ENCODE measurements around the gene ATG4D.

DNA sequence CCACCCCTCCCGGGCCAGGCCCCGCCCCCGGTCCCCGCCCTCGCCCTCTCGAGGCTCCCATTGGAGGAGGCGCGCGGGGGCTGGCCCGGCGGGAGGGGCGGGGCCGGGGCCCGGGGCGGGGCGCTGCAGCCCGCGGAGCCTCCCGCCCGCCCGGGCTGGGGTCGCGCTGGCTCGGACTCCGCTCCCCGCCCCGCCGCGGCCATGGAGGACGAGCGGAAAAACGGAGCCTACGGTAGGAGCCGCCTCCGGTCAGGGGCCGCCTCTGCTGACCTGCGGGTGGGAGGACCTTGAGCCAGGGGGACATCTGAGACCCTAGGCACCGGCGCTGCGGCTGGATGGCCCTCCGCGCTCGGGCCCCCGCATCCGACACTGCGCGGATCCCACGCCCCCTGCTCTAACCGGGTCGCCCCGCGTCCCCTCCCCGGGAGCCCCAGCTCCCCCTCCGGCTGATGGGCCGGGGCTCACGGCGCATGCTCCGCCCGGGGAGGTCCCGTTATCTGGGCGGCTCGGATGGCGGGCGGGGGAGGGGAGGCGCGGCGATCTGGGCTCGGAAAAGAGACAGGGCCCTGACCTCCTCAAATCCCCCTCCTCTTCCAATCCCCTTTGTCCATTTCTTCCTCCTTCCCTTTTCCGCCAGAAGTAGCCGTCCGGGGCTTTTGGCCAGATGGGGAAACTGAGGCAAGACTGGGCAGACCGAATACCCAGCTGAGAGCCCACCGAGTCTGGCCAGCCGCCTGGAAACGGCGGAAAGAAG, 58.8 kb downstream of the ATG4D start:
- TF ChIP-seq, protein P1, sequence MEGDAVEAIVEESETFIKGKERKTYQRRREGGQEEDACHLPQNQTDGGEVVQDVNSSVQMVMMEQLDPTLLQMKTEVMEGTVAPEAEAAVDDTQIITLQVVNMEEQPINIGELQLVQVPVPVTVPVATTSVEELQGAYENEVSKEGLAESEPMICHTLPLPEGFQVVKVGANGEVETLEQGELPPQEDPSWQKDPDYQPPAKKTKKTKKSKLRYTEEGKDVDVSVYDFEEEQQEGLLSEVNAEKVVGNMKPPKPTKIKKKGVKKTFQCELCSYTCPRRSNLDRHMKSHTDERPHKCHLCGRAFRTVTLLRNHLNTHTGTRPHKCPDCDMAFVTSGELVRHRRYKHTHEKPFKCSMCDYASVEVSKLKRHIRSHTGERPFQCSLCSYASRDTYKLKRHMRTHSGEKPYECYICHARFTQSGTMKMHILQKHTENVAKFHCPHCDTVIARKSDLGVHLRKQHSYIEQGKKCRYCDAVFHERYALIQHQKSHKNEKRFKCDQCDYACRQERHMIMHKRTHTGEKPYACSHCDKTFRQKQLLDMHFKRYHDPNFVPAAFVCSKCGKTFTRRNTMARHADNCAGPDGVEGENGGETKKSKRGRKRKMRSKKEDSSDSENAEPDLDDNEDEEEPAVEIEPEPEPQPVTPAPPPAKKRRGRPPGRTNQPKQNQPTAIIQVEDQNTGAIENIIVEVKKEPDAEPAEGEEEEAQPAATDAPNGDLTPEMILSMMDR (IDR thresholded peaks at IDR 0.05; ENCODE audit: borderline replicate concordance, extremely low read depth, low read length, poor library complexity, severe bottlenecking): no peak
- no peak for TF ChIP-seq EZH2 (IDR thresholded peaks at IDR 0.05; ENCODE audit: borderline replicate concordance, low read depth, low read length, severe bottlenecking)

Data from DND-41 (cell line).